ENCODE results near the gene ENHO. TPM values are rescaled to one million over a fixed set of nuclear protein-coding genes. Genes with fewer than 3 reads are reported as not detected.

Gene ENHO
- total RNA-seq, 4 donors from 2014 or later: 0.91 to 7.6 (median 2.6) TPM; not detected in 1

GRCh38 chr9:34512131-34513078 lies 10.4 kb downstream of the ENHO start:
- H3K4me3 ChIP-seq (ENCODE audit: low read depth, poor library complexity, severe bottlenecking): no peak overlapping the region
- no peak for TF ChIP-seq POLR2A (IDR thresholded peaks at IDR 0.05)
- no peak for TF ChIP-seq CTCF (IDR thresholded peaks at IDR 0.05)
- peak in 1 of 2 donors; percentile 72 for DNase-seq (ENCODE audit: low spot score in 2 of 2)
- intact Hi-C loops (cut with DNase I; ENCODE audit: low total_unique reads): no loop called here
- 61 to 73% methylated on average over 9 of the region's 9 CpGs for WGBS, 2 donors

- intact Hi-C loops (cut with DNase I; ENCODE audit: low total_unique reads): no loop called here
- 57 to 64% methylated on average over 13 of the region's 13 CpGs for WGBS, 2 donors
- no peak overlapping the region for H3K4me3 ChIP-seq (ENCODE audit: low read depth, poor library complexity, severe bottlenecking)
- peak in 1 of 2 donors; percentile 82 for DNase-seq (ENCODE audit: low spot score in 2 of 2)
- TF ChIP-seq CTCF (IDR thresholded peaks at IDR 0.05): no peak
- no peak for TF ChIP-seq POLR2A (IDR thresholded peaks at IDR 0.05)
Measured at GRCh38 chr9:34510497-34511468, 12.0 kb downstream of the ENHO start.

- TF ChIP-seq POLR2A (IDR thresholded peaks at IDR 0.05) (no peak), CTCF (IDR thresholded peaks at IDR 0.05) (no peak)
- intact Hi-C loops (cut with DNase I; ENCODE audit: low total_unique reads): loop anchor here (5.0 kb wide), 1 partner anchor 173 kb away; no protein-coding TSS in a partner anchor
- no peak overlapping the region for H3K4me3 ChIP-seq (ENCODE audit: low read depth, poor library complexity, severe bottlenecking)
- DNase-seq (ENCODE audit: low spot score in 2 of 2): peak in 1 of 2 donors; percentile 49
- 88 to 91% methylated on average over 3 of the region's 3 CpGs for WGBS, 2 donors
Measured at GRCh38 chr9:34508951-34509350, 13.8 kb downstream of the ENHO start.

- TF ChIP-seq POLR2A (IDR thresholded peaks at IDR 0.05): no peak
- TF ChIP-seq CTCF (IDR thresholded peaks at IDR 0.05): no peak
- intact Hi-C loops (cut with DNase I; ENCODE audit: low total_unique reads): loop anchor here (5.0 kb wide), 1 partner anchor 174 kb away; no protein-coding TSS in a partner anchor
- WGBS, 2 donors: 91 to 94% methylated on average over 3 of the region's 3 CpGs
- peak in 1 of 2 donors; percentile 56 for DNase-seq (ENCODE audit: low spot score in 2 of 2)
- H3K4me3 ChIP-seq (ENCODE audit: low read depth, poor library complexity, severe bottlenecking): no peak overlapping the region
Measured at GRCh38 chr9:34508463-34508862, 14.3 kb downstream of the ENHO start.

- DNase-seq (ENCODE audit: low spot score in 2 of 2): no peak
- no peak overlapping the region for H3K4me3 ChIP-seq (ENCODE audit: low read depth, poor library complexity, severe bottlenecking)
- TF ChIP-seq POLR2A (IDR thresholded peaks at IDR 0.05) (no peak), CTCF (IDR thresholded peaks at IDR 0.05) (no peak)
- intact Hi-C loops (cut with DNase I; ENCODE audit: low total_unique reads): loop anchor here (5.0 kb wide), 1 partner anchor 174 kb away; no protein-coding TSS in a partner anchor
Measured at GRCh38 chr9:34507966-34508365, 14.8 kb downstream of the ENHO start.

All from lower leg skin (tissue), 4 donors.